GM18526 (cell line): ENCODE results near the gene MCF2L2.

ENCODE experiments used
- POLR2A ChIP-seq: IDR thresholded peaks from 3 replicates; pipeline ENCODE4 v1.6.1; 2011; ENCODE audit not compliant: insufficient read length; ENCODE audit errors: extremely low read depth

MCF2L2 gene

GRCh38 chr3:183215591-183216202, 212.7 kb downstream of the MCF2L2 start:
- no peak for TF ChIP-seq POLR2A

GRCh38 chr3:183214277-183214612, 214.2 kb downstream of the MCF2L2 start:
- TF ChIP-seq POLR2A: no peak

GRCh38 chr3:183213415-183214276, 214.8 kb downstream of the MCF2L2 start:
- no peak for TF ChIP-seq POLR2A

GRCh38 chr3:183212565-183212964, 215.9 kb downstream of the MCF2L2 start:
- no peak for TF ChIP-seq POLR2A

GRCh38 chr3:183212096-183212495, 216.3 kb downstream of the MCF2L2 start:
- TF ChIP-seq POLR2A: no peak

GRCh38 chr3:183211352-183211751, 217.1 kb downstream of the MCF2L2 start:
- TF ChIP-seq POLR2A: no peak

GRCh38 chr3:183210862-183211341, 217.5 kb downstream of the MCF2L2 start:
- no peak for TF ChIP-seq POLR2A

GRCh38 chr3:183210341-183210740, 218.1 kb downstream of the MCF2L2 start:
- TF ChIP-seq POLR2A: no peak

GRCh38 chr3:183208800-183209199, 219.6 kb downstream of the MCF2L2 start:
- TF ChIP-seq POLR2A: no peak

GRCh38 chr3:183208260-183208659, 220.2 kb downstream of the MCF2L2 start:
- no peak for TF ChIP-seq POLR2A

- no peak for TF ChIP-seq POLR2A
Observed at GRCh38 chr3:183203670-183204069, 224.7 kb downstream of the MCF2L2 start.

GRCh38 chr3:183202004-183202722, 226.3 kb downstream of the MCF2L2 start:
- TF ChIP-seq POLR2A: no peak

- no peak for TF ChIP-seq POLR2A
Observed at GRCh38 chr3:183198939-183199338, 229.5 kb downstream of the MCF2L2 start.

GRCh38 chr3:183197734-183198133, 230.7 kb downstream of the MCF2L2 start:
- no peak for TF ChIP-seq POLR2A

- TF ChIP-seq POLR2A: no peak
Observed at GRCh38 chr3:183195266-183195665, 233.2 kb downstream of the MCF2L2 start.
